HEK293 (cell line): Measurements from ENCODE around the gene SFT2D2.

ENCODE experiments used
- CTCF ChIA-PET: fragments of 350-600 bp; formaldehyde crosslinking; extraction: SDS; loops from one replicate; lab custom pipeline; 2021; ENCODE audit warnings: antibody characterized with exemption; lab: Yijun Ruan, JAX
- POLR2A ChIA-PET: fragments of 300-600 bp; formaldehyde crosslinking; extraction: SDS; loops from one replicate; lab custom pipeline; 2020; ENCODE audit warnings: antibody characterized with exemption, inconsistent platforms; lab: Yijun Ruan, JAX
- H3K27ac ChIP-seq: fragments of 200-500 bp; sonication (Bioruptor generic); 2 replicates; pipeline ENCODE4 v1.5.1; 2014; ENCODE audit warnings: low read depth, low read length, control low read depth, inconsistent platforms; ENCODE audit errors: extremely low read depth
- H3K36me3 ChIP-seq, 2 experiments: fragments of 200-500 bp in 1 of 2; sonication (Bioruptor generic) in 1 of 2; 1 replicate in 1 of 2; 2 replicates in 1 of 2; pipeline ENCODE4 v1.5.1; 2014 to 2017; ENCODE audit warnings: inconsistent platforms in 2 of 2, low read length in 2 of 2; ENCODE audit not compliant: control insufficient read depth in 2 of 2, insufficient read depth in 1 of 2
- H3K4me1 ChIP-seq: fragments of 200-500 bp; sonication (Bioruptor generic); 2 replicates; pipeline ENCODE4 v1.5.1; 2014; ENCODE audit warnings: mild to moderate bottlenecking, low read length, inconsistent platforms; ENCODE audit not compliant: control insufficient read depth, insufficient read depth
- H3K4me3 ChIP-seq: 2 replicates; pipeline ENCODE4 v1.5.1; 2011; ENCODE audit warnings: low read depth, mild to moderate bottlenecking, control low read depth, low read length, moderate library complexity
- H3K9me3 ChIP-seq: fragments of 200-500 bp; sonication (Bioruptor generic); 2 replicates; pipeline ENCODE4 v1.5.1; 2014; ENCODE audit warnings: low read depth, low read length, inconsistent platforms; ENCODE audit not compliant: control insufficient read depth, insufficient read depth
- AEBP2 ChIP-seq: fragments of 450-650 bp; formaldehyde crosslinking; IDR thresholded peaks from 2 replicates; pipeline ENCODE4 v1.5.1; 2016; ENCODE audit warnings: missing biosample characterization, missing genetic modification characterization, borderline replicate concordance
- BCL11B ChIP-seq: fragments of 450-650 bp; formaldehyde crosslinking; IDR thresholded peaks from 2 replicates; pipeline ENCODE4 v1.5.1; 2016; ENCODE audit warnings: low read depth, missing biosample characterization, missing genetic modification characterization
- EGR2 ChIP-seq: fragments of 450-650 bp; formaldehyde crosslinking; IDR thresholded peaks from 2 replicates; pipeline ENCODE4 v1.5.1; 2016; ENCODE audit warnings: low read depth, missing biosample characterization, missing genetic modification characterization
- SETDB1 ChIP-seq: IDR thresholded peaks from one replicate; pipeline ENCODE4 v1.6.1; 2017; ENCODE audit warnings: mild to moderate bottlenecking, low read length, moderate library complexity, mixed read lengths; ENCODE audit not compliant: insufficient read length
- ZBTB8A ChIP-seq: fragments of 450-650 bp; formaldehyde crosslinking; IDR thresholded peaks from 2 replicates; pipeline ENCODE4 v1.5.1; 2016; ENCODE audit warnings: missing biosample characterization, missing genetic modification characterization
- ZEB2 ChIP-seq: fragments of 450-650 bp; formaldehyde crosslinking; IDR thresholded peaks from 2 replicates; pipeline ENCODE4 v1.5.1; 2016; ENCODE audit warnings: missing biosample characterization, missing genetic modification characterization
- ZNF138 ChIP-seq: fragments of 450-650 bp; formaldehyde crosslinking; IDR thresholded peaks from 2 replicates; pipeline ENCODE4 v1.5.1; 2016; ENCODE audit warnings: missing biosample characterization, missing genetic modification characterization, borderline replicate concordance
- ZNF239 ChIP-seq: fragments of 450-650 bp; formaldehyde crosslinking; IDR thresholded peaks from 2 replicates; pipeline ENCODE4 v1.5.1; 2016; ENCODE audit warnings: missing biosample characterization, missing genetic modification characterization
- ZNF768 ChIP-seq: fragments of 450-650 bp; formaldehyde crosslinking; IDR thresholded peaks from 2 replicates; pipeline ENCODE4 v1.5.1; 2018; ENCODE audit warnings: missing biosample characterization, mild to moderate bottlenecking, missing genetic modification characterization
- ZNF777 ChIP-seq: fragments of 450-650 bp; formaldehyde crosslinking; IDR thresholded peaks from 2 replicates; pipeline ENCODE4 v1.5.1; 2017; ENCODE audit warnings: missing biosample characterization, missing genetic modification characterization, borderline replicate concordance
- TF ChIP-seq, protein P1 (sequence below): fragments of 450-650 bp; formaldehyde crosslinking; IDR thresholded peaks from 2 replicates; pipeline ENCODE4 v1.5.1; 2017; ENCODE audit warnings: missing biosample characterization, missing genetic modification characterization
- TF ChIP-seq, protein P2 (sequence below): fragments of 450-650 bp; formaldehyde crosslinking; IDR thresholded peaks from 2 replicates; pipeline ENCODE4 v1.5.1; 2016; ENCODE audit warnings: missing biosample characterization, missing genetic modification characterization
- TF ChIP-seq, protein P3 (sequence below): fragments of 450-650 bp; IDR thresholded peaks from 2 replicates; pipeline ENCODE4 v1.5.1; 2018; ENCODE audit warnings: missing biosample characterization, mild to moderate bottlenecking, missing genetic modification characterization
- TF ChIP-seq, protein P4 (sequence below): fragments of 450-650 bp; formaldehyde crosslinking; IDR thresholded peaks from 2 replicates; pipeline ENCODE4 v1.5.1; 2017; ENCODE audit warnings: missing biosample characterization, missing genetic modification characterization

Gene SFT2D2

DNA sequence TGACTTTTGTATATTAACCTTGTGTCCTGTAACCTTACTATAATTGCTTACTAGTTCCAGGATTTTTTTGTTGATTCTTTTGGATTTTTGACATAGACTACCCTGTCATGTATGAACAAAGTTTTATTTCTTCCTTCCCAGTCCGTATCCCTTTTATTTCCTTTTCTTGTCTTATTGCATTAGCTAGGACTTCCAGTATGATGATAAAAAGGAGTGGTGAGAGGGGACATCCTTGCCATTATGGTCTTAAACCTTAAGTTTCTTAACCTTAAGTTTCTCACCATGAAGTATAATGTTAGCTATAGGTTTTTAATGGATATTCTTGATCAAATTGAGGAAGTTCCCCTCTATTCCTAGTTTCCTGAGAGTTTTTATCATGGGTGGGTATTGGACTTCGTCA lies 30.4 kb downstream of the SFT2D2 start:
- Histone ChIP-seq H3K4me3 (no peak overlapping the region), H3K36me3 (peaks cover 0 to 11% of the 10 kb centered on the region in 2 experiments; a peak in 1 of 3 replicates), H3K9me3 (no peaks in the 10 kb centered on the region), H3K4me1 (no peaks in the 10 kb centered on the region), H3K27ac (no peak overlapping the region)
- ChIA-PET CTCF (interaction anchor here (0.6 to 3.0 kb wide), 2 partner anchors 13 to 21 kb away, joined by 3 to 23 read pairs; no protein-coding TSS in a partner anchor), POLR2A (interaction anchor here (1.0 kb wide), 1 partner anchor 30 kb away, joined by 3 read pairs; no protein-coding TSS in a partner anchor)
- TF ChIP-seq BCL11B (tag by site-specific recombination) (no peak), SETDB1 (peak; percentile 68)
- TF ChIP-seq, protein P1, sequence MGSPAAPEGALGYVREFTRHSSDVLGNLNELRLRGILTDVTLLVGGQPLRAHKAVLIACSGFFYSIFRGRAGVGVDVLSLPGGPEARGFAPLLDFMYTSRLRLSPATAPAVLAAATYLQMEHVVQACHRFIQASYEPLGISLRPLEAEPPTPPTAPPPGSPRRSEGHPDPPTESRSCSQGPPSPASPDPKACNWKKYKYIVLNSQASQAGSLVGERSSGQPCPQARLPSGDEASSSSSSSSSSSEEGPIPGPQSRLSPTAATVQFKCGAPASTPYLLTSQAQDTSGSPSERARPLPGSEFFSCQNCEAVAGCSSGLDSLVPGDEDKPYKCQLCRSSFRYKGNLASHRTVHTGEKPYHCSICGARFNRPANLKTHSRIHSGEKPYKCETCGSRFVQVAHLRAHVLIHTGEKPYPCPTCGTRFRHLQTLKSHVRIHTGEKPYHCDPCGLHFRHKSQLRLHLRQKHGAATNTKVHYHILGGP (tag by site-specific recombination) = no peak

DNA sequence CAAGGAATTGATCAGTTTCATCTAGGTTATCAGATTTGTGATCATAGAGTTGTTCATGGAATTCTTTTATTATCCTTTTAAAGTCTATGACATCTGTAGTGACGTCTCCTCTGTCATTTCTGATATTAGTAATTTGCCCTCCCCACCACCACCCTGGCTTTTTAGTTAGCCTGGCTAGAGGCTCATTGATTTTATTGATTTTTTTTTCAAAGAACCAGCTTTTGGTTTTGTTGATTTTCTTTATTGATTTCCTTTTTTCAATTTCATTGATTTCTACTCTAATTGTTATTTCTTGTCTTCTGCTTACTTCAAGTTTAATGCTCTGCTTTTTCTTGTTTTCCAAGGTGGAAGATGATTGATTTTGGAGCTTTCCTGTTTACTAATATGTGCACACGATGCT lies 31.6 kb downstream of the SFT2D2 start:
- H3K4me3 ChIP-seq = no peak overlapping the region
- CTCF ChIA-PET = interaction anchor here (0.7 kb wide), 1 partner anchor 85 kb away, joined by 3 read pairs; no protein-coding TSS in a partner anchor
- no peaks in the 10 kb centered on the region for H3K9me3 ChIP-seq
- TF ChIP-seq AEBP2 (tag by site-specific recombination) (no peak), ZBTB8A (tag by site-specific recombination) (no peak), ZNF138 (tag by site-specific recombination) (no peak), ZNF777 (tag by site-specific recombination) (no peak), EGR2 (no peak), ZEB2 (no peak), ZNF768 (no peak), ZNF239 (tag by site-specific recombination) (no peak), BCL11B (tag by site-specific recombination) (no peak)
- TF ChIP-seq, protein P2, sequence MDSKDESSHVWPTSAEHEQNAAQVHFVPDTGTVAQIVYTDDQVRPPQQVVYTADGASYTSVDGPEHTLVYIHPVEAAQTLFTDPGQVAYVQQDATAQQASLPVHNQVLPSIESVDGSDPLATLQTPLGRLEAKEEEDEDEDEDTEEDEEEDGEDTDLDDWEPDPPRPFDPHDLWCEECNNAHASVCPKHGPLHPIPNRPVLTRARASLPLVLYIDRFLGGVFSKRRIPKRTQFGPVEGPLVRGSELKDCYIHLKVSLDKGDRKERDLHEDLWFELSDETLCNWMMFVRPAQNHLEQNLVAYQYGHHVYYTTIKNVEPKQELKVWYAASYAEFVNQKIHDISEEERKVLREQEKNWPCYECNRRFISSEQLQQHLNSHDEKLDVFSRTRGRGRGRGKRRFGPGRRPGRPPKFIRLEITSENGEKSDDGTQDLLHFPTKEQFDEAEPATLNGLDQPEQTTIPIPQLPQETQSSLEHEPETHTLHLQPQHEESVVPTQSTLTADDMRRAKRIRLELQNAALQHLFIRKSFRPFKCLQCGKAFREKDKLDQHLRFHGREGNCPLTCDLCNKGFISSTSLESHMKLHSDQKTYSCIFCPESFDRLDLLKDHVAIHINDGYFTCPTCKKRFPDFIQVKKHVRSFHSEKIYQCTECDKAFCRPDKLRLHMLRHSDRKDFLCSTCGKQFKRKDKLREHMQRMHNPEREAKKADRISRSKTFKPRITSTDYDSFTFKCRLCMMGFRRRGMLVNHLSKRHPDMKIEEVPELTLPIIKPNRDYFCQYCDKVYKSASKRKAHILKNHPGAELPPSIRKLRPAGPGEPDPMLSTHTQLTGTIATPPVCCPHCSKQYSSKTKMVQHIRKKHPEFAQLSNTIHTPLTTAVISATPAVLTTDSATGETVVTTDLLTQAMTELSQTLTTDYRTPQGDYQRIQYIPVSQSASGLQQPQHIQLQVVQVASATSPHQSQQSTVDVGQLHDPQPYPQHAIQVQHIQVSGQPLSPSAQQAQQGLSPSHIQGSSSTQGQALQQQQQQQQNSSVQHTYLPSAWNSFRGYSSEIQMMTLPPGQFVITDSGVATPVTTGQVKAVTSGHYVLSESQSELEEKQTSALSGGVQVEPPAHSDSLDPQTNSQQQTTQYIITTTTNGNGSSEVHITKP (tag by site-specific recombination) = no peak
- TF ChIP-seq, protein P3, sequence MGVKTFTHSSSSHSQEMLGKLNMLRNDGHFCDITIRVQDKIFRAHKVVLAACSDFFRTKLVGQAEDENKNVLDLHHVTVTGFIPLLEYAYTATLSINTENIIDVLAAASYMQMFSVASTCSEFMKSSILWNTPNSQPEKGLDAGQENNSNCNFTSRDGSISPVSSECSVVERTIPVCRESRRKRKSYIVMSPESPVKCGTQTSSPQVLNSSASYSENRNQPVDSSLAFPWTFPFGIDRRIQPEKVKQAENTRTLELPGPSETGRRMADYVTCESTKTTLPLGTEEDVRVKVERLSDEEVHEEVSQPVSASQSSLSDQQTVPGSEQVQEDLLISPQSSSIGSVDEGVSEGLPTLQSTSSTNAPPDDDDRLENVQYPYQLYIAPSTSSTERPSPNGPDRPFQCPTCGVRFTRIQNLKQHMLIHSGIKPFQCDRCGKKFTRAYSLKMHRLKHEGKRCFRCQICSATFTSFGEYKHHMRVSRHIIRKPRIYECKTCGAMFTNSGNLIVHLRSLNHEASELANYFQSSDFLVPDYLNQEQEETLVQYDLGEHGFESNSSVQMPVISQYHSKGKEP (tag by site-specific recombination) = no peak
- TF ChIP-seq, protein P4, sequence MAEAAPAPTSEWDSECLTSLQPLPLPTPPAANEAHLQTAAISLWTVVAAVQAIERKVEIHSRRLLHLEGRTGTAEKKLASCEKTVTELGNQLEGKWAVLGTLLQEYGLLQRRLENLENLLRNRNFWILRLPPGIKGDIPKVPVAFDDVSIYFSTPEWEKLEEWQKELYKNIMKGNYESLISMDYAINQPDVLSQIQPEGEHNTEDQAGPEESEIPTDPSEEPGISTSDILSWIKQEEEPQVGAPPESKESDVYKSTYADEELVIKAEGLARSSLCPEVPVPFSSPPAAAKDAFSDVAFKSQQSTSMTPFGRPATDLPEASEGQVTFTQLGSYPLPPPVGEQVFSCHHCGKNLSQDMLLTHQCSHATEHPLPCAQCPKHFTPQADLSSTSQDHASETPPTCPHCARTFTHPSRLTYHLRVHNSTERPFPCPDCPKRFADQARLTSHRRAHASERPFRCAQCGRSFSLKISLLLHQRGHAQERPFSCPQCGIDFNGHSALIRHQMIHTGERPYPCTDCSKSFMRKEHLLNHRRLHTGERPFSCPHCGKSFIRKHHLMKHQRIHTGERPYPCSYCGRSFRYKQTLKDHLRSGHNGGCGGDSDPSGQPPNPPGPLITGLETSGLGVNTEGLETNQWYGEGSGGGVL = no peak
- TF ChIP-seq, all 188 proteins: peak for 0
- no peaks in the 10 kb centered on the region for H3K4me1 ChIP-seq
- H3K27ac ChIP-seq = no peak overlapping the region
- H3K36me3 ChIP-seq = peaks cover 0 to 5% of the 10 kb centered on the region in 2 experiments; a peak in 1 of 3 replicates
- POLR2A ChIA-PET = no interaction called here
